COLO668 (cell line): ENCODE results near the gene CTBP2.

ENCODE experiments used
- DNase-seq: peaks from one replicate; lab custom pipeline; 2025; ENCODE audit not compliant: unreplicated experiment; lab: John Stamatoyannopoulos, UW

Gene CTBP2

DNA sequence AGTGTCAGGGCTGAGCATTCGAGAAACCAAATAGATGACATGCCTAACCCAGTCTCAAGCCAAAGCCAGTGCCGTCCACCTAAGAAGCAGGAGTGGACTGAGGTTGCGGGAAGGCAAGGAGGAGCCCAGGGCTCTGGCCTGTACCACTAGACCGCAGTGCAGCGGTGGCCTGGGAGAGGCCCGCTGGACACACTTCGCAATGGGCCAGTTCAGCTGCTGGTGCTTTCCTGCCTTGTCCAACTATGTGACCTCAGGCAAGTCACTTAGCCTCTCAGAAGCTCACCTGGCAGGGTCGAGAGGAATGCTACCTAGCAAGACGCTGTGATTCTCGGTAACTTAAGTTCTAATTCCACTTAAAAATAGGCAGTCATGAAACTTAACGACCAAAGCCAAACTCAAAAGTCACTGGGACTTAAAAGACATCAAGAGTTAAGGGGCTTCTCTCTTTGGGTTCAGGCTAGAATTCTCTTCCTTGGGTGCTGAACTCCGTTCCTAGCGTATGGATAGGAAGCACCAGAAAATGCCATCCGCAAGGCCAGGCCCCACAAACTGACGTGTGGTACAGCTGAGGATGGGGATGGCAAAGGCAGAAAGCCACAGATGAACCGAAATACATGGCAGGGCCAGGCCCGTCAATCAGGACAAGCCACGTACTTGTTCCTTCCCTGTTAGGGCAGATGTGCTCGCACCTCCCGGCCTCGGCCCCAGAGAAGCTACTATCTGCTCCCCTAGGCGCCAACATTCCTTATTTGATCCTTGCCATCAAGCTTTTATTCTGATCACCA lies 34.2 kb downstream of the CTBP2 start:
- no peak for DNase-seq

DNA sequence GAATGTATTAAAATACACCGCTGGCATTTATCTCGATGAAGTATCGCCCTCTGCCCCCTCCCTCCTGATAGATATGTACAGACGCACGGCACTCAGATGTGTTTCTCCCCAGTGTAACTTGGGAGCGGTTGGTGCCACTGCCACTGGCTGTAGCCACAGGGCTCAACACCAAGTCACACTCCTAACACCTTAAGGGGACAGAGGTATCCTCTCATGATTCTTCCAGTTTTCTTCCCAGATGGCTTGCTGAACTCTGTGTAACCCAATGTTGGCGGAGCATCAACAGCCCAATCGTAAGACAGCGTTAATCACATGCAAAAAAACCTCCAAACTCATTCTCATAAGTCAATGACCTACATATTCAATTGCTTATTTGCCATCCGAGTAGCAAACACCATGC lies 35.5 kb downstream of the CTBP2 start:
- no peak for DNase-seq

DNA sequence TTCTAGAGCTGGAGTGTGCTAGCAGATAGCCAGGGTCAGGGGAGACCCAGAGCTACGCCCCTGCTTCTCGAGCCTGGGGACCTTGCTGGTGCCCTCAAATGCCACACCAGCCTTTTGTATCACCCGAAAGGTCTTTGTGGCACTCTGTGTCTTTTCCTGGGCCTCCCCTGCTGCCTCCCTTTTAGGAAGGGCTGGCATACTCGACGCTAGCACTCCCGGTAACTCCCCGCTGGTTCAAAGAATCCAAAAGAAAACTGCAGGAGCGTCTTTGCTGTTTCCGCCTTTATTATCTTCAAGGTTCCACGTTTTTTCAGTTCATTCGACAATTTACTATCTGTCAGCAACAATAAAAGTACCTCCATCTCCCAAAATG lies 36.3 kb downstream of the CTBP2 start:
- no peak for DNase-seq

DNA sequence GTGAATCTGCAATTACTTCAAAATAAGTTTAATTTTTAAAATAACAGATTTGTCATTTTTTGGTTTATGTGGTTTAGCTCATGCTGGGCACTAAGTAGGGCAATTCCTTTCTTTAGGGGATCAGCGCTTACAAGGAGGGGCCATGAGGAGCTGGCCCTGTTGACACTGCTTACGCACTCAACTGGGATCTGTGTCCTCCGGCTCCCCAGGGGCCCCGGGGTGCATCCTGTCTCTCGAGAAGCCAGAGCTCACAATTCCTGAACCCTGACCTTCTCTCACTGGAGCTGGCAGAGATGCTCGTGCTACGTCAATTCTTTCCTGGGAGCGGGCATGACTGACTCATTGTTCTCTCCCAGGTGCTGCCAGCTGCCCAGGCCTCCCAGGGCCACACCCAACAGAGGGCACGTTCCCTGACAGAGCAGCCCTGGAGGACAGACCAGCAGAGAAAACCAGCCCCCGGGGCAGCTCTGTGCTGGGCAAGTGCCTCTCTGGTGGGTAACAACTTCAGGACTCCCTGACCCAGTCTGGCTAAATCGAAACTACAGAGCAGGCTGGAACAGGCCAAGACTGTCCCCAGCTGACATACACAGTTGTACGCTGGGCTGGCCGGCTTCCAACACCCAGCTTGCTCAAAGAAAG lies 36.8 kb downstream of the CTBP2 start:
- peak; percentile 86 for DNase-seq

DNA sequence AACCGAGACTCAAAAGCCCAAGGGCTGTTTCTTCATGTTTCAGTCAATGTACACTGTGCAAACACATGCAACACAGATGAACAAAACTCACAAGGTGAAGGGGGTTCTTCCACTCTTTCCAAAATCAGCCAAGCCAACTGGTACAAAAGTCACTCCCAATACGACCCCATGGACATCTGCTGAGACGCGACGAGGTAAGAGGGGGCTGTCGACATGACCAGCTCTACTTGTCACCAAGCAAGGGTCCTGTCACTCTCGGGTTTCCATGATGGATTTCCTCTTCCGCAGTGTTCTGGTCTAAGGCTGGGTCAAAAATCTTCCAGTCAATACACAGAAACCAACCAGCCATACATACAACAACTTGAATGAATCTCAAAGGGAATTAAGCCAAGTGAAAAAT lies 37.8 kb downstream of the CTBP2 start:
- no peak for DNase-seq

DNA sequence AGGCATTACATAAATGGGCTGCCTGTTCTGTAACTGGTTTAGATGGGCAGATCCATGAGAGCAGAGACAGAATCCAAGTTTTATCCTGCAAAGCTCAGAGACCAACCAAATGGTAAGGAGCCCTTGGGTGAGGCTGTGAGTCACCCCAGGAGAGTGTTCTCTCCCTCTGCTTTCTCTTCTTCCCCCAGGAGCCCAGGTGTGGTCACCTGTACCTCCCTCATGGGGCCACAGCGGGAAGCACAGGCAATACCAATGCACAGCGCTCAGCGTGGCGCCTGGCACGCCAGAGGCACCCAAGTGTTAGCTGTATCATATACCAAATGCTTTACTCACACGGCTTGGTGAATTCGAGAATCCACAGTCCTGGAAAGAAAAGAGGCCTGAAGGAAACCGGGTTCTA lies 39.4 kb downstream of the CTBP2 start:
- DNase-seq = peak; percentile 35

DNA sequence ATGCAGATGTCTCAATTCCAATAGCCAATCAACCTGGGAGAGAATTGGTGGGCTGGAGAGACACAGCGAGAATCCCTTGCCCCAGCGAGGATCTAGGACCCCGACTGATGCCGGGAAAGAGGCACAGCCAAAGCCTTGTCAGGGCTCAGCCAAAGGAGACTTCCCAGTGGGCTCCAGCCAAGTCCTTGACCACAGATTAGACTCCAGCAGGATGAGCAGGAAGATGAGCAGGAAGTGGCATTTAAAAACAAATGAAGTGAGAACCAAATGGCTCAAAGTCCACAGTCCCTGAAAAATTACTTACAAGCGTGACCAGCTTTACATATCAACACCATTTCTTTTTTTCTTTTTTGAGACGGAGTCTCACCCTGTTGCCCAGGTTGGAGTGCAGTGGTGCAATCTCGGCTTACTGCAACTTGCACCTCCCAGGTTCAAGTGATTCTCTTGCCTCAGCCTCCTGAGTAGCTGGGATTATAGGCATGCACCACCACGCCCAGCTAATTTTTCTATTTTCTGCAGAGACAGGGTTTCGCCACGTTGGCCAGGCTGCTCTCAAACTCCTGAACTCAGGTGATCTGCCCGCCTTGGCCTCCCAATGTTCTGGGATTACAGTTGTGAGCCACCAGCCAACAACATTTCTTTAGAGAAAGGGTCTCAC lies 40.2 kb downstream of the CTBP2 start:
- peak; percentile 18 for DNase-seq

DNA sequence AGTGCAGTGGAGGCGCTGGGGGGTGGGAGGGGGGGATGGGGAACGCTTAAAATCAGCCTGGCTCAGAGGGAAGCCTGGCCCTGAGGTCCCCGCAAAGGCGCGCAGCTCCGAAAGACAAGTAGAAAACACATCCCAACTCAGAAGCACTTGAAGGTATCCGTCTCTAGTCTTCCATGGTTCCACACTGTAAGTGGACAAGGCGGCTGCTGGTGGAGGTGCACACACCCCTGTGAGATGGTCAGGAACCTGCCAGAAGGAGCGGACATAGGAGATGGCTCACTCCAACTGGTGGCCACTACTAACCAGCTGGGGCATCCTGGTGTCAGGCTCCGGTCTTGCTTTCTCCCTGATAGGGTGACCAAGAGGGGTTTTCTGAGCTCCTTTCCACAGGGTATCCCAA lies 41.7 kb downstream of the CTBP2 start:
- no peak for DNase-seq

DNA sequence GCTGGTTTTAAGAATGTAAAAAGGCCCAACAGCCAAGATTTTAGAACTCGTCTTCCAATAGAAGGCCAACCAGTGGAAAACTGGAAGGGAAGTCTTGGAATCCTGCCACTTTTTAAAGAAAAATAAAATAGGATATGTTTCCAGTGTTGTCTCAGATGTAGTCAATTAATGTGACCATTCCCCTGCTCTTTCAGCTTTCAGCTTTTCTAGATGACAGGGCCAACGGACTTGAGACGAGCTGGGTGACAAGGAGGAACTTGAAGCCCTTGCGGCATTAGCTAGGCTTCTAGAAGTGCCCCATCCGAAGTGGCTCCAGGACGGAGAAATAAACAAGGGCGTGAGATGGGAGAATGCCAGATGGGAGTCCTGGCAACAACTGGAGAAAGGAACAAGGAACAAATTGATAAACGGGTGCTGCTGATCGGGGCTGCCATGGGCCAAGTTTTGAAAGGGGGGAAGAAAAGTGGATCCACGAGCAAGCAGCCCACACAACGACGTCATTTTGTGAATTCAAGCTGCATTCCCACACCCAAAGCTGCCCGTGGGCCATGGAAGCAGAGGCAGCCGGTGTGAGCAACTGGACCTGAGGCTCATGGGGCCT lies 42.3 kb downstream of the CTBP2 start:
- DNase-seq = no peak

DNA sequence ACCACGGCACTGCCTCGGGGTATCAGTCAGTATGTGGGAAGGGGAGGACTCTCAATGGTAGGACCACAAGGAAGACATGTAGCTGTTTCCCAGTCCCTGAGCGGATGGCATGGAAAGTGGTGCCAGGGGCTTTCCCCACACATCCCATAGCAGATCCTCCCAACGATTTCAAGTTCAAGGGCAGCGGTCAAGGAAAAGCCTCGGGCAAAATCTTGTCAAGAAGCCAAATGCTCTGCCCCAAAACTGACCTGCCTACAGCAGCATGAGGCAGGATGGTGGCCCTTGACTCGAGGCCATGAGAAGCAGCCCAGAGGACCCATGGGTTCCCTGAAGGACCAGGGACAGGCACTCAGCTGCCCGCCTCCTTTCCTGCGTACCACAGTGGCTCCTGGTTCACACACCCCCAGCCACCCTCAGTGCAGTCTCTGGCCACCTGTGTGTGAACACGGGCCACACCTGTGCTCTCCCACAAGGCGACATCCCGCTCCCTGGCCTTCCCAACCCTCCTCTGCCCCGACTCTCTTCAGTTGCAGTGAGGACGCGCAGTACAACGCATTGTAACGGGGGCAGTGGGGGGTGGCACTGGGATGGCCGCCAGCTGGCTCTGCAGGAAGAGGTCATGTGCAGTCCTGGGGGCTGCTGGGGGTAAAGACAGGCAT lies 43.6 kb downstream of the CTBP2 start:
- DNase-seq = no peak

DNA sequence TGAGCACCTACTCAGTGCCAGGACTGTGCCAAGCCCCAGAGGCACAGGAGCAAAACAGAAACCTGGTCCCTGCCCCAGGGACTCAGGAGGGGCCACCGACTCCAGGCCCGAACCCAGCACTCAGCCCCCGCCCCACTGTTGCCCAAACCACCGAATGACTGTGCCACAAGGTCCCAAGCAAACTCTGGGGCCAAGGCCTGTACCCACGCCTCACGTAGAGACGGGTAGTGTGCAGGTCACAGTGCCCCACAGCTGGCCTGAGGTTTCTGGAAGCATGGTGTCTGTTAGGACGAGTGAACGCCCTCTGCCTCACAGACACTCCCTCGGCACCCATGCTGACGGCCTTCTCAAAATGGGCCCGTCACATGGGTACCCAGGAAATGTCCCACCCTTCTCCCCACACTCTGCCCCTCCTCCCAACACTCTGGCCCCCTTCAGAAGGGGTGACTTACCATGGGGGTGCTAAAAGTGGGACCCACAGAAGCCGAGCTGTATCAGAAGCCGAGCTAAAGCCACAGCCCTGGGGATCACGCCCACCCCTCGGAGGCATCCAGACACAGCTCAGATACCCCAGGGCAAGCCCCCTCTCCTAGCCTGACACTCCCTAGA lies 44.2 kb downstream of the CTBP2 start:
- DNase-seq = no peak

DNA sequence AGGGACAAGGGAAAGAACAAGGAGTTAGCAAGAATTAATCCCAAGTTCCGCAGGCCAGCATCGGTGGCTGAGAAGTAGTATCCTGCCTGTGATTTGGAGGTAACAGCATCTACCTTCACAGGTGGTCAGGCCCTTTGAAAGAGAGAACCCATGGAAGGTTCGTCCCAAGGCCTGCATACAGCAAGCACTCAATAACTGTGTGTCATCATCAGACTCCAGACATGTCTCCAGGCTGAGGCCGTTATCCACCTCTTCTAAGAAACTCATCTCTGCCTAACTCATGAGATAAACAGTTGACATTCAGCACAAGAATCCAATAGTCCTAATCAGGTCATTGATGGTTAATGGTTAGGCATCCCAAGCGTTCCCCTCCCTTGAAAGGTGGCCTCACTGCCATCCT lies 45.0 kb downstream of the CTBP2 start:
- DNase-seq = no peak

DNA sequence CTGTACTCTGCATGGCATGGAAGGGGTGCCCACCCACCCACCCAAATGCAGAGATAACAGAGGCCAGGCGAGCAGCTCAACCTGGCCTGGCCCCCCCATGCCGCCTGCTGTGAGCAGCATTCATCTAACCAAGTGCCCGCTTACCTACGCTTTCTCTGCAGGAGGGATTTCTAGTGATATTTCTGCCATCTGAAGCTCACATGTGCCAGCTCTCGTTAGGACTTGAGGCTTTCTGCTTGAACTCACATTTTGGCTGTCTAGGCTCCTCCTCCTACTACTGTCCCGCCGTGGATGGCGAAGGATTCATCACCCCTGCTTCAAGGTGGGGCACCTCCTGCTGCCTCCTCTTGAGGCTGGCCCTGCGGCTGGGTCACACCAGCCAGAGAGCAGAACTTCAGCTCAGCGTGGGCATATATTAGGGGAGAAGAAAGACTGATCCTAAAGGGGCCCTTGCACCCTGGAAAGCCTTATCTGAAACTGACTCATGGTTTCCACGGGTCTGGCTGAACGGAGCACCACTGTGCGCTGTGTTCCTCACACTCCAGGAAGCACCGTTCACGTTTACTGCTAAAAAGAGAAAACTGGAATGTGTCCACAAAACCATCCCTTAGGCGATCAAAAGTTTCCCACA lies 45.5 kb downstream of the CTBP2 start:
- no peak for DNase-seq

DNA sequence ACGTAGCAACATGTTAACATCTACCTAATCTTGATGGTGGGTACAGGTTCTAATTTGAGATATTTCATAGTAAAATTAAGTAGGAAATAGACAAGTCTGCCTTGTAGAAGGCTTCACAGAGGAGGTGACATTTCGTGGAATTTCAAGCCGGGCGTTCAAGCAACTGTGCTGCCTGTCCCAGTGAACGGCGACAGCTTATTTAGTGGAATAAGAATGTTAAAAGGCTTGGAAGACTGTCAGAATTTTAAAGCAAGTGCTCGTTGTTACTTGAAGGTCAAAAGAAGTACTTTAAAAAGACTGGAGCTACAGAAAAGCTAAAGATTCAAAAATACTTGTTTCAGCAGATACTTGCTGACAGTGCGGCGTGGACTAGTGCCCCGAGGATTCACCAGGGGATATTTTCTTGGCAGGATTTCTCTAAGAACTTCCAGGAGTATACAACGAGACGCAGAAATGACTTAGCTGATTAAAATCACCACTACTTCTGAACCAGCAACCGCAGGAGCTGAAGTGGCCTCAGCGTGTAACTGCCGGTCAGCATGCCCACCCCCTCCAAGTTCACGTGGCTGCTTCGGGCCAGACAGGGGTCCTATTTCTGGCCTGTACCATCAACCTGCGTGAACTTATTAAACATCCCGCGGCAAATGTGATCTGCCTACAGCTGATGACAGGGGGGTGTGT lies 46.5 kb downstream of the CTBP2 start:
- no peak for DNase-seq

DNA sequence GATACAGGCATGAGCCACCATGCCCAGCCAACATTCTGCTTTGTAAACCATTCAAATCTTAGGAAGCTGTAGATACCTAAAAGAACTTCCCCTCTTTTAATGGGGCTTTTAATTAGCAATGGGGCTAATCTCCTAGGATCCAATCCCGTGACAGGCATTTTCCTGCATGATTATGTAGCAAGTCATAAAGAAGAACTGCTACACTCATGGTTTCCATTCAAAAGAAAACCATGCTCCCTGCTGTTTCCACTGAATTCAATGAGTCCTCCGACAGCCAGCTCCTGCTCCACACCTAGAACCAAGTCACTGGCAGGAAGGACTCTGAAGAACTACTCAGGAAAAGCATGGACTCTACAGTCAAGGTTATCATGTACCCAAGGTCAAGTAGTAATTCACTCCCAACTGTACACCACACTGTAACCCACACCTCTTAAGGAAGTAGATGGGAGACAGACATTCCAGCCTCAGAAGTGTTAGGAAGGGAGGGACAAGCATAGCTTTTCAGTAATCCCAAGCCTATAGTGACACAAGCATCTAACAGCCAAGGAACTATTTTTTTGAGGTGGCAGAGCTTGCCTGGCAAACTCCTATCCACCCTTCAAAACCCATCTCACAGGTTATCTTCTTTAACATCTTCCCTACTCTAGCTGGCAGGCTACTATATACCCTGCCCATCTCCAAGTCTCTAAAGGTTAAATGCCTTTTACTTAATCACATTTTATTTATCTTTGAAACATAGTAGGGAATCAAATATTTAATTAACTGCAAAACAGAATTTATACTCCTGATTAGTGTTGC lies 47.5 kb downstream of the CTBP2 start:
- no peak for DNase-seq

DNA sequence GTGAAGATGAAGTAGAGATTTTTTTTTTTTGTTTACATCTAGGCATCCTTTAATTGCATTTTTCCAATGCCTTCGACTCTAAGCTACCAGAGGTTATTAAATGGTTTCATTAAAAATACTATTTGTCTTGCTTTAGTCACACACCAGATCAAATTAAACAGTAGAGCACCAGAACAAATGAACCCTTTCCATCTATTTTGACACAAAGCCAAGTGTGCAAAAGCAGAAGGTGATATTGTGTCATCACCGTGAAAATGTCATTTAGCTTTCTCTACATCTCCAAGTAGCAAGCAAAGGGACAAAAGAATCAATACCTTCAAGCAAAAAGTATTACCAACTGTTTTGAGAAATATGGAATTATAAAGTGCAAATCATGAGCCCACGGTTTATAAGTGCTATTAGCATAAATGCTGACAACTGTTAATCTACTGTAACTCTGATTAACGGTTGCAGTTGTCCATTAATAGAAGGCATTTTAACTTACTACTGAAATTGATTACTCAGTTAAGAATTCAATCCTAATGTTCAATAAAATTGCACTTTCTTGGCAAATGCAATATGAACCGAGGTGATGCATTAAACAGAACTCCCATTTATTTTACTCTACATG lies 49.1 kb downstream of the CTBP2 start:
- no peak for DNase-seq

DNA sequence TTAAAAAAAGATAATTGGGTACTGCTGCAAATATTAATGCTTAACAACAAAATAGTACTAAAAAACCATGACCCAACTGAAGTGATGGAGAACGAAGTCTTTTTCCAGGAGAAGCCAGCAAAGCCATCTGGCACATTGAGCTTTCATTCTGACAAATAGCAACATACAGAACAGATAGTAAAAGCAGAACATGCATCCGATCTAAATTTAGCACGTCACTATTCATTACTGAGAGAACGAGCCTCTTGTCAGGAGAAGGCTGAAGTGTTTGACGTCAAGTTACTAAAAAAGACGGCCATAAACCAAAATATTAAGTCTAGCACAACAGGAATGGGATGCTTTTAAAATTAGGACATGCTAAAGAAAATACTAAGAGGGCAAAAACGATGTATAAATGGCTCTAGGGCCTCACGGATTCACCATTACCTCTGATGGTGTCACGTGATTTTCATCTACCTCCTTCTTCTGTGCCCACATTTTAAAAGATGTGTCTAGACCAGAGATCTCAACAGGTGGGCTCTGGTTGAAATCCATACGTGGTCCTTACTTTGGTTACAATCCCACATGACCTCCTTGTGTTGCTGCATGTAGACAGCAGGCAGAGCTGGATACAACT lies 52.3 kb downstream of the CTBP2 start:
- DNase-seq = no peak

DNA sequence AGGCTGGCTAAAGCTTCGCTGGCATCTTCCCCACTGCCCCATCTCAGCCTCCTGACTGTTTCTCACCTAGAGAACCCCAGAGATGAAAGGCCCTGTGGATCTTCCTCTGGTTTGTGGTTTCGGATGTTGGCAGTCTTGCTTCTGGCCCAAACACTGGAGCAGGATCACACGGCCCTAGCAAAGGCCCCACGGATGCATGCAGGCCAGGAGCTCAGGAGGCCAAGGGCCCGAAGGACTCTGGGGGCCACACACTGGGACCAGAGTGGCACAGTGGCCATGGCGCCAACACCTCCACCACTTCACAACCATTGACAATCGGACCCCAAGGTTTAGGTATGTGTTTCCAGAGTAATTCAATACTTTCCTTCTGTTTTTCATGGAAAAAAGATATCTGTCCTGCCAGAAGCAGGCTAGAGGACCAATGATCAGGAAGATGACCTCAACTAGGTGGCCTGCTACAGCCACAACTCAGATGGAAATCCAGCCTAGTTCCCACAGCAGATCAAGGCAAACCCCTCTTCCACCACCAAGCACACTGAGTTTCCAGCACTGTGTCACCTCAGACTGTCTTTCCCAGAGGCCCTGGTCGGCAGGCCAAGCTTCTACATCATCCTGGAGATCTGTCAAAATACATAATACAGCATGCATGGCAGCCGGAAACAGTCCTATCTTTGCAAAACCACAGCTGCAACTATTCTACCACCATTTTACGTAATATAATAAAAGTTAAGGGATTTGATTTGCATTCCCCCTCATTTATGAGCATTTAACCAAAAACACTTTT lies 53.0 kb downstream of the CTBP2 start:
- DNase-seq = no peak
